HG03571 (cell line): ENCODE data around the gene PELI2.

Experiments
- ATAC-seq: cut with Tn5 transposase; IDR thresholded peaks from one replicate; pipeline ENCODE4 v1.9.1; 2021; ENCODE audit not compliant: unreplicated experiment

PELI2 gene

GRCh38 chr14:56224691-56225681, 106.8 kb downstream of the PELI2 start:
- ATAC-seq: no peak

- no peak for ATAC-seq
These were observed 117.2 kb downstream of the PELI2 start for GRCh38 chr14:56235388-56235787.

GRCh38 chr14:56237398-56237797, 119.2 kb downstream of the PELI2 start:
- no peak for ATAC-seq

- no peak for ATAC-seq
These were observed 123.2 kb downstream of the PELI2 start for GRCh38 chr14:56241461-56241860.

GRCh38 chr14:56243110-56243509, 124.9 kb downstream of the PELI2 start:
- no peak for ATAC-seq

GRCh38 chr14:56244138-56244789, 126.1 kb downstream of the PELI2 start:
- ATAC-seq: no peak

GRCh38 chr14:56247495-56248200, 129.4 kb downstream of the PELI2 start:
- ATAC-seq: no peak

GRCh38 chr14:56248442-56248841, 130.2 kb downstream of the PELI2 start:
- no peak for ATAC-seq

GRCh38 chr14:56261046-56261445, 142.8 kb downstream of the PELI2 start:
- ATAC-seq: no peak

- ATAC-seq: no peak
These were observed 144.3 kb downstream of the PELI2 start for GRCh38 chr14:56262530-56262929.

- ATAC-seq: no peak
These were observed 149.8 kb downstream of the PELI2 start for GRCh38 chr14:56268039-56268438.

GRCh38 chr14:56268673-56269072, 150.5 kb downstream of the PELI2 start:
- no peak for ATAC-seq

GRCh38 chr14:56270921-56271320, 152.7 kb downstream of the PELI2 start:
- ATAC-seq: no peak

- no peak for ATAC-seq
These were observed 153.8 kb downstream of the PELI2 start for GRCh38 chr14:56271970-56272369.

GRCh38 chr14:56273155-56273554, 154.9 kb downstream of the PELI2 start:
- no peak for ATAC-seq

- no peak for ATAC-seq
These were observed 155.7 kb downstream of the PELI2 start for GRCh38 chr14:56273951-56274350.

- no peak for ATAC-seq
These were observed 156.3 kb downstream of the PELI2 start for GRCh38 chr14:56274556-56274955.

GRCh38 chr14:56276108-56276507, 157.9 kb downstream of the PELI2 start:
- no peak for ATAC-seq

GRCh38 chr14:56278383-56278782, 160.2 kb downstream of the PELI2 start:
- no peak for ATAC-seq

- no peak for ATAC-seq
These were observed 162.6 kb downstream of the PELI2 start for GRCh38 chr14:56280843-56281242.

GRCh38 chr14:56282179-56282578, 164.0 kb downstream of the PELI2 start:
- ATAC-seq: no peak

- ATAC-seq: no peak
These were observed 166.4 kb downstream of the PELI2 start for GRCh38 chr14:56284641-56285040.
